COLO668 (cell line): ENCODE results near the gene LIMS1.
"Not testable (repeated sequence)": the region's sequence is repeated elsewhere in the genome, so short reads cannot be mapped to it uniquely, and the experiment has no call there.

Source experiments
- DNase-seq: peaks from one replicate; lab custom pipeline; 2025; ENCODE audit not compliant: unreplicated experiment; lab: John Stamatoyannopoulos, UW

Gene LIMS1

DNA sequence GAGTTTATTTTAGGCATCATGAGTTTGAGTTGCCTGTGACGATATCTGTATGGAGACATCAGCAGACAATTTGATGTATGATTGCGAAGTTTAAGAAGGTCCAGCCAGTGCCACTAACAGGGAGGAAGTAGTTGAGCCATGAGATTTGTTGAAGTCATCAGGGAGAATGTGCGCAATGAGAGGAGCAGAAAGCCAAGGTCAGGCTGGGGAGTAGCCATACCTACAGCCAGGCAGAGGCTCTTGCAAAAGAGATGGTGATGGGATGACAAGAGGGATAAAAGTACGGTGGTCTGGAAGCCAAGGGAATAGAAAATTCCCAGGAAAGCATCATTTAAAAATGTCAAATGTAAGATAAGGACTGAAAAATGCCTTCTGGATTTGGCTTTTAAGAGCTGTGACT is 51.2 kb downstream of the LIMS1 start:
- no peak for DNase-seq

DNA sequence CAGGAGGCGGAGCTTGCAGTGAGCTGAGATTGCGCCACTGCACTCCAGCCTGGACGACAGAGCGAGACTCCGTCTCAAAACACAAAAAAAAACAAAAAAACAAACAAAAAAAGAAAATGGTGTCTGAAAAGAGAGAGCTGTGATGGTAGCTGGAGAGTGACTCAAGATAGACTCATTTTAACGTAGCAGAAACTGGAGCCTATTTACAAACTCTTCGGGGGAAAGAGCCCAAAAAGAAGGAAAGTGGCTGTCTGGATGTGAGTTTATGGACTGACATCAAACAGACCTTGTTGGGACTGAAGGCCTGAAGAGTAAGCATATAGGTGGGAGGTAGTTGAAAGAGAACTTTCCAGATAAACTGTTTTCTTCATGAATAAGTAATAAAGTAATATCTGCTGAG is 51.8 kb downstream of the LIMS1 start:
- DNase-seq = no peak

DNA sequence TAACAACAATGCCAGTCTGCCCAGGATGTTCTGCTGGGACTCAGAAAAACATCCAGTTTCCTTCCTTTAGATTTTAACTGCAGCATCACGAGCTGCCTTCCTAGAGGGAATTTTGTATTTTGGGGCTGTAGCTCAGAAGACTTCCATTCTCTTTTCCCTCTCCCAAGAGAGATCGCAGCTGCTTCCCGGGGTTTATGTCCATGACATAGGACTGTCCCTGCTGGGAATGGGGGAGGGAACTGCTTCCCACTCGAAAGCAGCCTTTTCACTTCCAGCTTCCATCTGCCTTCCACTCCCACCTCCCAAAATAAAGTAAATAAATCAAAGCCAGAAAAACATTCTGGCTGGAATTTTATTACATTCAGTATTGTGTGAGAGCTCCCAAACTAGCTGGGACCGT is 52.4 kb downstream of the LIMS1 start:
- DNase-seq = no peak

DNA sequence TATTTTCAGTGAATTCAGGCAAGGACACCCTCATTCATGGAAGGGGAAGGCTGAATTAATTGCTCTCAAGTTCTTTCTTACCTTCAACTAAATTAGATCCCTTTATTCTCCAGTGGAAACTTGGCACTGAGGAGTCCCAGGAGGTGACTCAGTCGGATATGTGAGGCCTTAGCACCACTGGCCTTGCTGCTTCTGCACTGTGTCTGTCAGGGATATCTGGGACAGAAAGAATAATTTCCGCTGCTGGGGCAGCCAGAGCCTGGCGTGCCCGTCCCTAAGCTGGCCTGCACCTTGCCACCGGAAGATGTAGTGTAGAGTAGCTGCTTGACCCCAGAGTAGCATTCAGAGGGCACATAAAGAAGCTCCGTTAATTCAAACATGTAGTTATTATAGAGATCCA is 53.4 kb downstream of the LIMS1 start:
- no peak for DNase-seq

DNA sequence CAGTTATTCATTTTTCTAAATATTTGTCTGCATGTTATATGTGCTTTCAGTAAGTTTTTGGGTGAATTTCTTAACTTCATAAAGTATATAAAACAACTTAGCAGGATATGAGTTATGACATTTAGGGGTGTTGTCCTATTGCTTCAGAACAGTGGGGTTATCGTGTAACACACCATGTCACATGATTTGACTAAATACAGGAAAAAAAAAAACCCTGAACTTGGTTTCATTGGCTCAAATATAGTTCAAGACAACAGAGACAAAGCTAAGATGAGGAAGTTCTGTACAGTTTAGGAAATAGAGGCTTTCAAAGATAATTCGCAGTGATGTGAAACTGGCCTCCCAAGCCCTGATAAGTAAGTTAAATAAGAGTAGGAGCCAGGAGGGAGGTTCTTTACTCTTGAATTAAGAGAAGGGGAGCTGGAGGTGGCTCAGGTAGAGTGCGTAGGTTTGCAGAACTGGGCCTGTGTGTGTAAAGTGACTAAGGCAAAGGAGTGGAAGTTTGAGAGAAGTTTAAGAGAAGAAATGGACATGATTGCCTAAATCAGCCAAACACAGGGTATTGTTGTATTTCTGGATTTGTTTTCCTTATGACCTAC is 53.9 kb downstream of the LIMS1 start:
- DNase-seq = no peak

DNA sequence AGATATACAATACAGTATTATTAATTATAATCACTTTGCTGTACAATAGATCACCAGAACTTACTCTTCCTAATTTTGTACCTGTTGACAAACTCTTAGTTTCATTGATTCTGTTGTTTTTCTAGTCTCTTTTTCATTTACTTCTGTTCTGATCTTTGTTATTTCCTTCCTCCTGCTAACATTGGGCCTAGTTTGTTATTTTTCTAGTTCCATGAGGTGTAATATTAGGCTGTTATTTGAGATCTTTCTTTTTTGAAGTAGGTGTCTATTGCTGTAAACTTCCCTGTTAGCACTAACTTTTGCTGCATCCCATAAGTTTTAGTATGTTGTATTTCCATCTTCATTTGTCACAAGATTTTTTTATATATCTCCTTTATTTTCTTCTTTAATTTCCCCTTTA is 55.1 kb downstream of the LIMS1 start:
- no peak for DNase-seq

DNA sequence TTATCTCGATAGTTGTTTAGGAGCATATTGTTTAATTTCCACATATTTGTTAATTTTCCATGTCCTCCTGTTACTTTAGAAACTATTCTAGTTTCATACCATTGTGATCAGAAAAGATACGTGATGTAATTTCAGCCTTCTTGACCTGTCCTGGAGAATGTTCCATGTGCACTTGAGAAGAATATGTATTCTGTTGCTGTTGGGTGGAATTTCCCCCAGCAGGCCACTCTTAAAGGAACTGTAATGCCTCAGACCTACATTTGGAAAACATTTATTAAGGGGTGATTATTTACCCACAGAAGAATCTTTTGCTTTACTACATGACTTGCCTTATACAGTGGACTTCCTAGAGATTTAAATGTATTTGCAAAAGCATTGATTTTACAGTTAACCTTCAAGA is 55.5 kb downstream of the LIMS1 start:
- no peak for DNase-seq

DNA sequence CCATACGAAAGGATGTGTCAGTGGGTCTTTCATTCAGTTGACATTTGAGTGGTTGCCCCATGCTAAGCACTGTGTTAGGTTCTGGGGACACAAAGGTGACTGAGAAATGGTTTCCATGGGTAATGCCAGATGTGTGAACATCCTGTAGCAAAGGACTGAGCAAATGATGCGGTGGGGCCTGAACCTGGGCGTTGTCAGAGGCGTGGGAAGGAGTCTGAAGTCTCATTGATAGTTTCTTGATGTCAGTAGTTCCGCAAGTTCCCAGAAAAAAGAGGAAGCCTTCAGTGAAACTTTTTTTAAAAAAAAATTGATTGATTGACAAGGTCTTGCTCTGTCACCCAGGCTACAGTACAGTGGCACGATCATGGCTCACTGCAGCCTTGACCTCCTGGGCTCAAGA is 56.9 kb downstream of the LIMS1 start:
- no peak for DNase-seq

DNA sequence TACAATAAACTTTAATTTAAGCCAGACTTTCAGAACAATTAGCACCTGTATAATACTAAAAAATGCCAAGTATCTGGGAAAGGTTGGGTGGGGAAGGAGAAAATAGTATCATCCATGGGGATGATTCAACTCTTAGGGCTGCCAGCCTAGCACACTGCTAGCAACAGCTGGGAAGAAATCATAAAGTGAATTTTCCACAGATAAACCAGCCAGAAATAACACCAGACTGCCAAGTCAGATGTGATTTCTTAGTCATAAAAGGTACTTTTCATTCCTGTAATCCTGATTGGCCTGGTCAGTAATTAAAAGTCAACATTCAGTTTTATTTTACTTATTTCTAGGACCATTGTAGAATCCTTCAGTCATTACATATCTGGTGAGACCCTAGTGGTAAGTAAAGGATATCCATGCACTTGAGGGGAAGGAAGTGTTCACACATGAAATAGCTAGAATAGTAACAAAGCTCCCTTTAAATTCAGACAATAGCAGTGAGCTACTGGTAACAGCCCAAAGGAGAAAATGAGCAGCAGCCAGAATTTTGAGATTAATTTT is 59.4 kb downstream of the LIMS1 start:
- DNase-seq = no peak

DNA sequence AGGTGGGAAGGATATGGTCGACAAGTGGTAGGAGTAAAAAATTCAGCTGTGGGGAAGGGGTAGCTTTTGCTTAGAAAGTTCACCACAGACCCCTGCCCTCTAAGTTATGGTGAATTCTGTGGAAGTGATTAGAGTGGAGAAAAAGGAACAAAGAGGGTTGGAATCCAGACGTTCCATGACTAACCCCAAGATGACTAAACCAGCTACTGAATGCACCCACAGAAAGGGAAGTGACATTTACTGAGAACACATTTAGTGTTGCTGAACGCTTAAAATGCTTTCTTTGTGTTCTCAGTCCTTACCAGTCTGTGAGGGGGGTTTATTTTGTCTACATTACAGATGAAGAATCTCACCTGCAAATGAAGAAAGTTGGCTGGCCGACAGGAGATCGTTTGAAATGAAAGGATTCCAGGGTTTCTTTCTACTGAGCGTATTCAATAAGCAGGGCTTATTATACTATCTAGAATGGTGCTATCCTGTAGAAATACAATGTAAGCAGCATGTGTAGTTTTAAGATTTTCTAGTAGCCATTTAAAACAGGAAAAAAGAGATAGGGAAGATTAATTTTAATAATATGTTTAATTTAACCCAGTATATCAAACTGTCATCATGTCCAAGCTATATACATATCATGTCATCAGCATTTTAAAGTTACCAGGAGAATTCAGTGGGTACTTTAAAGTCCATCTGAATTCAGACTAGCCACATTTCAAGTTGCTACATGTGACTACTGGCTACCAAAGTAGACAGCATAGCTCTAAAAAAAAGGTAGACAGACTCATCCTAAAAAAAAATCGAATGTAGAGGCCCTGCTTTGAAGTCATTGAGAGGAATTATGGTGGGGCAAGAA is 60.1 kb downstream of the LIMS1 start:
- DNase-seq = no peak

DNA sequence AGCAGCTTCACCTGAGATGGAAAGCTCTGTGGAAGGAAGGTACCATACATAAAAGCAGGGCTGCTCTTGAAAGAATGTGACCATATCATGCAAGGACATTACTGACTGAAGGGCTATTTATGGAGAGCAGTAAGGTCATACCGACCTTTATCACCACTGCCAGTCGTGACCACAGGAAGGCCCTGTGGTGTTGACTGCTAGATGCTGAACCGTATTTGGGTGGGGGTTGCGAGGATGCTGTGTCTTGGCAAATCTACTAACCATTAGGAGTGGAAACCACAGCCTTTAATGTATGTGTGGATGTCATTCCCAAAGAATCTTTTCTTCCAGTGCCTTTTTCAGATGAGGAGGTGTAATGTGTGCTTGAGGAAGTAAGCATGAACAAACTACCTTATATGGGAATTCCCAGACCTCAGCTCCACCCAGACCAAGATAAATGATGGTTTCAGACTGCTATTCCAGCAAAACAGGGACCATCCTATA is 60.8 kb downstream of the LIMS1 start:
- DNase-seq = no peak

DNA sequence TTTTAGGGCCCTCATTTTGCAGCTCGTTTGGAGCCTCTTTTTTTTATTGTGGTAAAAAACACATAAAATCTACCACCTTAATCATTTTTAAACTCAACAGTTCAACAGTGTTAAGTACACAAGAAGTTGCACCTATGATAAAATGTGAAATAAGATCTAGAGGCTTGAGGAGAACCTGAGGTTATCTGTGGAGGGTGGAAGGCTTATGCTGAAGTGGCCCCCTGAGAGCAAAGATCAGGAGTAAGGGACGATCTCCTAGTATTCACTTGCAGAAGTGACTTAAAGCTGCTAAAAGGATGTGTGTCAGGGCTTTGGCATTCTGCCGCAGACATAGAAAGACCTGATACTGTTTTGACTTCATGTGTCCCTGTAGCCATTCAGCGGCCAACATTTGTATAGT is 61.5 kb downstream of the LIMS1 start:
- DNase-seq = not testable (repeated sequence)

DNA sequence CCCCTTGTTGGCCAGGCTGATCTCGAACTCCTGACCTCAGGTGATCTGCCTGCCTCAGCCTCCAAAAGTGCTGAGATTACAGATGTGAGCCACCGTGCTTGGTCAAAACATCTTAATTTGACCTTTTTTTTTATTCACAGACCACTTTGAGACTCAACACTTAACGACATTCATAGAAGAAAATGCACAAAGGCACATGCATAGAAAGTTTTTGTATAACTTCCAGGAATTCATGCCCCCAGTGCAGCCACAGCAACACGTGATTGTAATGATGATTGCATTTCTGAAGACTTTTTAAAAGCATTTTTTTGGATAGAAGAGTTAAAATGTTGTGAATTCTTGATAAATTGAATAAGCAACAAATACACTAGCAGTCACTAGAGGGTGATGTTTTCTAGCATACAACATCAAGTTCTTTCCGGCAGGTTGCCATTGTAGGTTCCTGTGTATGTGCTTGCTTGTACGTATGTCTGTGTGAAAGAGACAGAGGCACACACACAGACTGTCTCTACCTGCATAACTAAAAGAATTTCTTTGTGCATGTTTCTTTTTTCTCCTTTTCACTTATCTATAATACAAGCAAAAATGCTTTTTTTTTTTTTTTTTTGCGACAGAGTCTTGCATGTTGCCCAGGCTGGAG is 63.0 kb downstream of the LIMS1 start:
- DNase-seq = not testable (repeated sequence)

DNA sequence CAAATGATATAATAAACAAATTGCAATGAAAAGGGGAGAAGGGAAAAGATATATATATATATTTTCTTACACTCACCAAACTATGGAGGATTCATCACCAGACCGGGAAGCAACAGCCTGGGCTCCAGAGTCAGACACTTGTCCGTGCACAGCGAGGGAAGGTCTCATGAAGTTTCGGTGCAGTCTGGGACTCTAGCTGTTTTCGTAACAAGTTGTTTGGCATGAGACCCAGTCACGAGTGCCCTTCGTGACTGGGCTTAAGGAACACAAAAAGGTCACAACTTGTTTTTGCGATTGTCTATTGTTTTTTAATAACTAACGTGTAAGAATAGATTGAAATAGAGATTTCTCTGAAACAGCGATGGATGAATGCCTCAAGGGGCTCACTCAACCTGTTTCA is 66.9 kb downstream of the LIMS1 start:
- DNase-seq = not testable (repeated sequence)

DNA sequence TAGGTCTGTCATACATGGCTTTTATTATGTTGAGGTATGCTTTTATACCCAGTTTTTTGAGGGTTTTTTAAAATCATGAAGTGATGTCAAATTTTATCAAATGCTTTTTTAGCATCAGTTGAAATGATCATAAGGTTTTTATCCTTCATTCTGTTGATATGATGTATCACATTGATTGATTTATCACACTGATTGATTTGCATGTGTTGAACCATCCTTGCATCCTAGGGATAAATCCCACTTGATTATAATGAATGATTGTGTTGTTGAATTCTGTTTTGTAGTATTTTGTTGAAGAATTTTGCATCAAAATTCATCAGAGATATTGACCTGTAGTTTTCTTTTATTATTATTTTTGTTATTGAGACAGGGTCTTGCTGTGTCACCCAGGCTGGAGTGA is 68.2 kb downstream of the LIMS1 start:
- no peak for DNase-seq

DNA sequence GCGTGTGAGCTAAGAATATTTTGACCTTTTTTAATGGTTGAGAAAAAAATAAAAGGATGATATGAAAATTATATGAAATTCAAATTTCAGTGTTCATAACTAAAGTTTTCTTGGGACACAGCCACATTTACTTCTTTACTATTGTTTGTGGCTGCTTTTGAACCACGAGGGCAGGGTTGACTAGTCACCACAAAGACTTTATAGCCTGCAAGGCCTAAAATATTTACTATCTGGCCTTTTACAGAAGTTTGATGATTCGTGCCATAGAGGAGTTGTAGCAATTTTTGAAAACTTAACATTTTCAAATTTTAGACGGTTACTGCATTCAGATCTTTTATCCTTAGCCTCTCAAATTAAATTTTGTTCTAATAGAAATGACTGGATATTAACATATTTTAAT is 69.9 kb downstream of the LIMS1 start:
- DNase-seq = no peak

DNA sequence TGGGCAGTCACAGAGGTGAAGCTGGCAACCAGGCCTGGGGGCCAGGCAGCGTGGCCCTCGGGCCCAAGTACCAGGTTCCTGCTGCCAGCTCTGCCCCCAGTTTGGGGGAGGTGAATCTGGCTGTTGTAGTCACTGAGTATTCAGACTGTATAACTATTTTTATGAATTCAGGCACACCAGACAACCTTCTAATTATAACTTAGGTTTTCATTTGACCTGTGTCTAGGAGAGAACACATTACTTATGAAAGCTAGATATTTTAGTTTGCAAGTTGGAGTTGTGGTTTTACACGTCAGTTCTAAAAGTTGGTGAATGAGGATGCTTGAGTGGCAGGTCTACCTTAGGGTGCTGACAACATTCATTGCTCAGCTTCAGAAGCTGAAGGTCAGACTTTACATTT is 71.7 kb downstream of the LIMS1 start:
- no peak for DNase-seq

DNA sequence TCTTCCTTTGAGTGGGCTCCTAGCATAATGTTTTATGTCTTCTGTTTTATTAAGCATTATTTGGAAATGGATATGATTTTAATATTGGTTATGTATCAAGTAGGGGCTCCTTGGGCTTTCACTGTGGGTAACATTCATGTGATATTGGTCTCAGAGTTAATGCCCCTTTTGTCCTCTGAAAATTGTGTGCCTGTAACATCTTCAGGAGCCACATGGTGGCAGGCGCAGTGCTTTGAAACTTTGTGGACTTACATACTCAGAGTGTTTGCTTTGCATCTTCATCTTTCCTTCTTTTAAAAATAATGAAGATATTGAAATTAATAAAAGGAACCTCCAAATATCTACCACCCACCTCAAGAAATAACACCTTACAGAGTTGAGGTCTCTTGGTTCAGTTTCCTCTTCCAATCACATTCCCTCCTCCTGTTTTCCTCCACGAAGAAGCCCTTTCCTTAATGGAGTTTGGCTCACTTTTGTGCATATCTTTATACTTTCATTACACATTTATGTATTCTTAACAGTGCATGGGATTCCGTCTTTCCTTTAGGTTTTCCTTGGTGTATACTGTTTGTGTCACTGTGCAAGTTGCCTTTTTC is 73.5 kb downstream of the LIMS1 start:
- peak; percentile 41 for DNase-seq

DNA sequence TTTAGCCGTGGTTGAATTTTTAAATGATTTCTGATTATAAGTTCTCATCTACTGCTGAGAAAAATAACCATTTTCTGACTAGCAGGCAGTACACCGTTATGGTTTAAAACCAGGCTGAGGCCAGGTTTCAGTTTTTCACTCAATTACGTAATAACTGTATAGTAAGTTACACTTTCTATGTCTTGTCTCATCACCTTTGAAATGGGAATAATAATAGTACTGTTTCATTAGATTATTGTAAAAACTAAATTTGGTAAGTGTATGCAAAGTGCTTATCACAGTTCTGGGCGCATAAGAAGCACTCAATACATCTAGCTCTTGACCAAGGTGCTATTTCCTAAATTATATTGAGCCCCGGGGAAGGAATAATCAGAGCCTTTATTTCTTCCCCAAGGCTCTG is 76.8 kb downstream of the LIMS1 start:
- DNase-seq = no peak

DNA sequence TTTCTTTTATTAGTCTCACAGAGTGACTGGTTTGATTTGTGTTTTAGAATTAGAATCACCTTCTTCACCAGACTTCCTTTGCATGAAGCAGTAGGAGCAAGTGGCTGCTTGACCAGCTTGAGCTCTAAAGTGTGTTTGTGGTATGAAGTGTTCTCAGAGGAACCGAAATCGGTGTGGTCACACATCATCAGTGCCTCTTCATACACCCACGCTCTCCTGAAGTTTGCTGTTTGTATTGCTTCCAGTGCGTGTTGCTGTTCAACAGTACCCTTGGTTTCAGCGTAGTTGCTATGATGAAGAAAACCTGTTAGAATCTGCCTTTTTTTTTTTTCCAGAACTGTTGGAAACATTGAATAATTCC is 77.9 kb downstream of the LIMS1 start:
- DNase-seq = no peak

DNA sequence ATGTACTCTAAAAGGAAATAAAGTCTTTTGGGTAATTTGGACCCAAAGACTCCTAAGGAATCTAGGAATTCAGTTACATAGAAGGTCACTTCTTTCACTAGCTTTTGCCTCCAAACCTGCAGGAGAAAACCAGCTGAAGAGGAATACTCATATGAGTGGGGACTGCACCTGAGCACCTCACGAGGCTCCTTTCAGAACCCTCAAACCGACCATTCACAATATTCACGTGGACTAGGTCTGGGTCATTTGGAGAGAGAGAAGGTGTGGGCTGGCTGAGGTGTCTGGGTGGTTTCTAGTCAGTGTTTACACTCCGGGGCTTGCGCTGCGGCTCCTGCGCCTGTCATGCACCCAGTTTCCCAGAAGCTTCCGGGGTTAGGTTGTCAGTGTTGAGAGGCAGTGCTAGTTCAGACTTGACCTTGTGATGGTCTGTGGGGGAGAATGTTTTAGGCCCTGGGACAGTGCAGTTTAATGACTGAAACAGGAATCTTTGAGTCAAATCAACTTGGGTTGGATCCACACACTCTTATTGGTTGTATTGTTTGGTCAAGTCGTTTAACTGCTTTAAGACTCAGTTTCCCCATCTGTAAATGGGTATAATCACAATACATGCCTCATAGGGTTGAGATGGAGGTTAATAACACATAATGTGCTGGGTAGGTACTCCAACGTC is 78.4 kb downstream of the LIMS1 start:
- DNase-seq = no peak
